ENCODE data around the gene CPAMD8.
"Not testable (repeated sequence)": the region's sequence is repeated elsewhere in the genome, so short reads cannot be mapped to it uniquely, and the experiment has no call there.

CPAMD8 gene

DNA sequence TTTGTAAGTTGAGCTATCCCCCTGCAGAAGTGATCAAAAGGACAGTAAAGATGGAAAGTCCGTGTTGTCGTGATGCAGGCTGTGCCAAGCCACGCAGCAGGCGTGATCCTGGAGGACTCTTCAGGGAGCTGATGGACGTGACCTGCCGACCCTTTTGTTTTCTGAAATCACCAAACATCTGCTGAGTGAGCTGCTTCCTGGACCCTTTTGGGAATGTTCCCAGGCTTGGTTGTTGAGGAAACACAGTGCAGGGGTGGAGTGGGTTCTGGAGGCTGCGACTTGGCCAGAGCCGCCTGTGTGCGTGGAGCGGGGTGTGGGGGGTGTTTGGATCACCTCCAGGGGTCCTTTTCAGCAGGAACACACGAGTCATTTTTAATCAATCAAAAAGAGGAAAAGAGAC lies 15.4 kb upstream of the CPAMD8 start:
- no peak for DNase-seq (ENCODE audit: low read depth)

DNA sequence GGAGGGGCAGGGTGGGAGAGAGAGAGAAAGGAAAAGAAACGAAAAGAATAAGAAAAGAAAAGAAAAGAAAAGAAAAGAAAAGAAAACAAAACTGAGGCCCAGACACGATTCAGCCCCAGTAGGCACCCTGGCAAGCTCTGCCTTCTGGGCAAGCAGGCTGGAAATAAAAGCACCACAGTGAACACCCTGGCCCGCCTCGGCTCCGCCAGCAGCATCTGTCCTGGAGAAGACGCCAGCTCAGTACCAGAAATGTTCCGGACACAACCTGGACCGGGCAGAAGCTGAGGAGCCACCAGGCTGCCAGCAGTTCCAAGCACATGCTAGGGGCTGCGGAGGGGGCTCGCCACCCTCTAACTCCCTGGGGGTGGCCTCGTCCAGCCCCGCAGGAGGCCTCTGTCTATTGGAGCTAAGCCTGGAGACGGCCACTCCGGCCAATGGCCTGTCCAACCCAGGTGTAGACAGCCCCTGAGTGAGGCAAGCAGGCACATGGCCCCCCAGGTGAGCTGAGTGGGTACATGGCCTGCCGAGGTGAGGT lies 11.4 kb upstream of the CPAMD8 start:
- no peak for DNase-seq (ENCODE audit: low read depth)

DNA sequence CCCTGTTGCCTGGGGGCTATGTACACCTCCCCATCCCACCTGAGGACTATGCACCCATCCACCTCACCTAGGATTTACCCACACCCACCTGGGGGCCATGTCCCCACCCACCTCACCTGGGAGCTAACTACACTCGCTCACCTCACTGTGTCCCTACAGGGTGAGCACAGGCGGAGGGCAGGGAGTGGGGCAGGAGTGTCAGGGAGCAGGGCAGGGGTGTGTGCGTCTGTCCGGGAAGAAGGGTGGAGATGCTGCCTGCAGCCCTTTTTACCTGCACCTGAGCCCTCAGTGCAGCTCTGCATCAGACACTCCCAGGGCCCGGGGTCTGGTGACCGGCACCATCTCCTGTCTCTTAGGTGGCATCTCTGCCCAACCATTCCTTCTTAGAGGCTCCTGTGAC lies 10.6 kb upstream of the CPAMD8 start:
- no peak for DNase-seq (ENCODE audit: low read depth)

DNA sequence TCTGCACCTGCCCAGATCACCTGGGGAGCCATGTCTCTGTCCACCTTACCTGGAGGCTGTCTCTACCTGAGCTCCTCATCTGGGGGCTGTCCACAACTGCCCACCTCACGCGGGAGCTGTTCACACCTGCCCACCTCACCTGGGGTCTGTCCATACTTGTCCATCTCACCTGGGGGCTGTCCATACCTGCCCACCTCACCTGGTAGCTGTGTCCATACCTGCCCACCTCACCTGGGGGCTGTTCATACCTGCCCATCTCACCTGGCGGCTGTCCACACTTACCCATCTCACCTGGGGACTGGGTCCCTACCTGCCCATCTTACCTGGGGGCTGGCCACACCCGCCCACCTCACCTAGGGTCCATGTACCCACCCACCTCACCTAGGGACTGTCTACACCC lies 10.0 kb upstream of the CPAMD8 start:
- DNase-seq (ENCODE audit: low read depth): no peak

DNA sequence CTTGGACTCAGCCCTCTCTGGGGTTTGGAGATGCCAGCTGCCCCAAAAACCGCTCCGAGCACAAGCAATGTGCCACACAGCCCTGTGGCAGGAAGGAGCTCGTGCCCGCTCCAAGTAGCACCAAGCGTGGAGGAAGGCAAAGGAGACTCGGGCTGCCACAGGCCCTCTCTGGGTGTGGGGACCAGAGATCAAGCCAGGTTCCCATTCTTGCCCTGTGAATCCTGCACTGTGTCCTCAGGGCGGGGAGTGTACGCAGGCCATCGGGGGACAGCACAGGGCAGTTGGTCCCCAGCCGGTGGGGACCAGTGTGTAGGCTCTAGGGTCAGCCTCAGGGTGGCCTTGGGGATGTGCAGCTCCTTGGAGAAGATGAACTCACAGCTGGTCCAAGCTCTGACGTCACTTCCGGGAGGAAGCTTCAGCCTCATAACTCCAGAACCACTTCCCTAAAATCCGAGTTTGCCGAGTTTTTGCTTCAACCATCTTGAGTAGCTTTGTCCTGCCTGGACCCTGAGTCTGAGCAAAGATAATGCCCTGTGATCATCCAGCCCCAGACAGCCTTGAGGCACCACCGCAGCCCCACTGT lies 9.3 kb upstream of the CPAMD8 start:
- DNase-seq (ENCODE audit: low read depth): no peak

DNA sequence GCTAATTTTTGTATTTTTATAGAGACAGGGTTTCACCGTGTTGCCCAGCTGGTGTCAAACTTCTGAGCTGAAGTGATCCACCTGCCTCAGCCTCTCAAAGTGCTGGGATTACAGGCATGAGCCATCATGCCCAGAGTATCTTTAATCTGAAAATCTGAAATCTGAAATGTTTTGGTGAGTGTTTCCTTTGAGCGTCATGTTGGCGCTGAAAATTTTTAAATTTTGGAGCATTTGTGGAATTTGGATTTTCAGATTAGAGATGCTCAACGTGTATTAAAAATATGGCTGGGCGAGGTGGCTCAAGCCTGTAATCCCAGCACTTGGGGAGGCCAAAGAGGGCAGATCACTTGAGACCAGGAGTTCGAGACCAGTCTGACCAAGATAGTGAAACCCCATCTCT lies 5.1 kb upstream of the CPAMD8 start:
- no peak for DNase-seq (ENCODE audit: low read depth)

DNA sequence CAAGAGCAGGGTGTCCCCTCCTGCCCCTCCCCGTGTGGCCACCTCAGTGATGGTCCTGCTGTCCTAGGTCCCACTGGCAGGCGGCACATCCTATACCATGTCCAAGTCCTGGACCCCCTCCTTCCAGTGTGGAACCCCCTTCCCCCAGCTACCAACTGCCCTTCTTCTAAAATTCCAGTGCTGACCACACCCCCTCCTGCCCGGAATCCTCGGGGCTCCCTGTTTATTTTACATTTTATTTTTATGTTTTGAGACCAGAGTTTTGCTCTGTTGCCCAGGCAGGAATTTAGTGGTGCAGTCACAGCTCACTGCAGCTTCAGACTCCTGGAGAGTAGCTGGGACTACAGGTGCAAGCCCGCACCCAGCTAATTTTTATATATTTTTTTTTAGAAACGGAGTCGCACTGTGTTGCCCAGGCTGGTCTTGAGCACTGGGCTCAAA lies 945 bp upstream of the CPAMD8 start:
- no peak for DNase-seq (ENCODE audit: low read depth)

DNA sequence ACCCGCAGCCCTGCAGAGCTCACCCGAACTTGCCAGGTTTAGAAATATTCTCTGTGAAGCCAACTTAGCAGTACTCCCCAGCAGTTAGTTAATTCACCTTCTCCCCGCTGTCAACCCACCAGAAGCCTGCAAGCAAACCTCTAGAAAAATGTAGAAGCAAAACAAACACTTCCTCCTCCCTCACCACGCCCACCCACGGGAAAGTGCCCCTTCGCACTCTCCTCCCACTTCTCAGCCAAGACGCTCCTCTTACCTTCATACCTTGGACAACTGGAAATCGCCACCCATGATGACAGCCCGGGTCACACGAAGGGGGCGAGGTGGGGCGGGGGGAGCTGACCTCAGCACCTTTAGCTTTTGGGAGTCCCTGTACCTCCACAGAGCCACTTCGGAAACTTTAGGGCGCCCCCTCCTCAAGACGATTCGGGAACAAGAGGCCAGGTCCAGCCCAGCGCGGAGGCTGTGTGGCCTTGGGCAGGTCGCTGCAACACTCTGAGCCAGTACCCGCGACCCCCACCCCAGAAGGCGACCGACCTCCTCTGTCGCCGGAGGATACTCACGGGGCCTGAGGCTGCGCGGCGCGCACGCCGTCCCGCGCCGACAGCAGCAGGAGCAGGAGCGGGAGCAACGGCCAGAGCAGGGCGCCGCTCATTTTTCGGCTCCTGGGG lies 485 bp downstream of the CPAMD8 start:
- peak; percentile 10 for DNase-seq (ENCODE audit: low read depth)

DNA sequence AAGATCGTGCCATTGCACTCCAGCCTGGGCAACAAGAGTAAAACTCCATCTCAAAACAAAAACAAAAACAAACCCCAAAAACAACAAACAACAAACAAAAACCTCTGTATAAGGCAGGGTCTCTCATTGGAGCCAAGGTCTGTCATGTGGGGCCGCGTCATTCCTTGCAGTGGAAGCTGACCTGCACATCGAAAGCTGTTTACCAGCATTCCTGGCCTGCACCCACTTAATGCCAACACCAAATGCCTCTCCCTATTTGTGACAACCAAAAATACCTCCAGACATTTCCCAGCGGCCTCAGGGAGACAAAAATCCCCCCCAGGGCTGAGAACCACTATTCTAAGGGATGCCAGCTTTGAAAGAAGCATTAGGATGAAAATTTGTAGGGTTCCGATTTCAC lies 1.2 kb downstream of the CPAMD8 start:
- DNase-seq (ENCODE audit: low read depth): no peak

DNA sequence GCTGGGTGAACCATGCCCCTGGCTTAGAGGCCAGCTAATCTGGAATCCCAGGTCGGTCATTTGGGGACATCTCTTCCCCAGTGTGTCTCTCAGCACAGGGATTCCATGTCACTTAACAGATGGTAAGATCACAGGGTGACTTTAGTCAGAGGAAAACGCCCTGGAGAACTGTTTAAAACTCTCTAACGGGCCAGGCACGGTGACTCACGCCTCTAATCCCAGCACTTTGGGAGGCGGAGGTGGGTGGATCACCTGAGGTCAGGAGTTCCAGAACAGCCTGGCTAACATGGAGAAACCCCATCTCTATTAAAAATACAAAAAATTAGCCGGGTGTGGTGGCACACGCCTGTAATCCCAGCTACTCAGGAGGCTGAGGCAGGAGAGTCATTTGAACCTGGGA lies 1.7 kb downstream of the CPAMD8 start:
- DNase-seq (ENCODE audit: low read depth): not testable (repeated sequence)

DNA sequence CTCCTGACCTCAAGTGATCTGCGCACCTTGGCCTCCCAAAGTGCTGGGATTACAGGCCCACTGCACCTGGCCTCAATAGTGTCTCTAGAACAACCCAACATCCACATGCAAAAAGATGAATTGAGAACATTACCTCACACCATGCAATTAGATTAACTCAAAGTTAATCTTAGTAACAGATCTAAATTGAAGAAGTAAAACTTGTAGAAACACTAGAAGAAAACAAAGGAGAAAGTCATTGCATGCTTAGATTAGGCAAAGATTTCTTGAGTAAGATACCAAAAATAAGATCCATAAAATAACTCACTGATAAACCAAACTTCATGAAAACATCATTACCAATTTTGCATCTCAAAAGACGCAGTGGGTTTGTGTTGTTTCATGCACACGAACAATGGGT lies 2.8 kb downstream of the CPAMD8 start:
- no peak for DNase-seq (ENCODE audit: low read depth)

DNA sequence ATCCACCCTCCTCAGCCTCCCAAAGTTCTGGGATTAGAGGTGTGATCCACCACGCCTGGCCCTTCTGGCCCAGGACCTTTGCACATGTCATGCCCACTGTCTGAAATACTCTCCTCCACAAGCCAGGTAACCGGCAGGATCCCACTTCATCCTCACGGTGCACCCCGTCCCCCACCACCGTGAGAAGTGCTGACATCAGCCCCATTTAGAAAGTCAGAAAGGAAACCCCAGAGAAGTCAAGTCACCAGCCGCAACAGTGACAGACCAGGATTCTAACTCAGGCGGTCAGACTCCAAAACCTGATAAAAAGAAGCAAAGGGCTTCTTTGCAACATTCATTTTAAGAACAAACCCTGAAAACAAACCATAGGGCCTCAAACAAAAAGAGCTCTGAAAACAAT lies 3.9 kb downstream of the CPAMD8 start:
- no peak for DNase-seq (ENCODE audit: low read depth)

DNA sequence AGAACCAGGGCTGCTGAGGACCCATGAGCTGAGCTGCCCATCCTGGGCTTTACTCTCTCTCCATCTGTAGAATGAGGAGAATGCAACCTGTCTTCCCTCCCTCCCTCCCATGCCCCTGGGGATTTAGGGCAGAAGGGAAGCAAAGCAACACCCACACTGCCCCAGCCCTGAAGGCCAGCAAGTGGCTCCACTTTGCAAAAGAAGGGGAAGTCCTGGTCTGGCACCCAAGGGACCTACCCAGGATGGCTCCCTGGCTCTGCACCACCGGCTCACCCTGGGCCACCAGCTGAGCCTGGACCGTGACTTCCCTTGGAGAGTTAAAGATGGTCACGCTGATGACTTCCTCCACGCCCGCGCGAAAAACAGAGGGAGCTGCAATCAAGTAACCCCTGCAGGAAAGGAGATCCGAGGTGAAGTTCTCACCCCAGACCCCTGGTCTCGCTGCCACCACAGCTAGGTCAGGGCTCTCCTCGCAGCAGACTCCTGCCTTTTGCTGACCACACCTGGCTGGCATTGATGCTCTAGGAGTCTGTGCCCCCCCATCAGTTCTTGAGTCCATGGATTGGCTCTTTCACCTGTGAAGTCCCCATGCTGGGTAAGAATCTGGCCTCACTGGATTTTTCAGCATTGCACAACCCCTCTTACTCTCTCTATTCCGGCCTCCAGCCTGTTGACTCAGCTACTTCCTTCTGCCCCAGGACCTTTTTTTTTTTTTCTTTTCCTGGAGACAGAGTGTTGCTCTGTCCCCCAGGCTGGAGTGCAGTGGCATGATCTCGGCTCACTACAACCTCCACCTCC lies 4.6 kb downstream of the CPAMD8 start:
- no peak for DNase-seq (ENCODE audit: low read depth)

DNA sequence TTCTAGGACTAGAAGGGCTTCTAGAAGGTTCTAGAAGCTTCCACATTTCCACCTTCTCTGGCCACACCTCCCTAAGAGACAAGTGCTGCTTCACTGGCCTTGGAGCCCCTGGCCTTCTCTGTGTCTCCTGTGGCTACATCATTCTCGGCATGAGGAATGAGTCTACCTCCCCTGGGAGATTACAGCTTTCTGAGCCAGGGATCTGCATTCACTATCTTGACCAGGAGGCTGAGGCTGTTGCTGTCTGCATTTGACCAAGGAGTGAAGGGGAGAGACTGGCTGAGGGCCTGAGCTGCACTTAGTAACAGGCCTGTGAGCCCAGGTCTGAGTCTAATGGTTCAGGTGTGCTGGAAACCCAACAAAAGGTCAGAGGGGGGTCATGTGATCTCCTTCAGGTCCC lies 5.3 kb downstream of the CPAMD8 start:
- DNase-seq (ENCODE audit: low read depth): no peak

DNA sequence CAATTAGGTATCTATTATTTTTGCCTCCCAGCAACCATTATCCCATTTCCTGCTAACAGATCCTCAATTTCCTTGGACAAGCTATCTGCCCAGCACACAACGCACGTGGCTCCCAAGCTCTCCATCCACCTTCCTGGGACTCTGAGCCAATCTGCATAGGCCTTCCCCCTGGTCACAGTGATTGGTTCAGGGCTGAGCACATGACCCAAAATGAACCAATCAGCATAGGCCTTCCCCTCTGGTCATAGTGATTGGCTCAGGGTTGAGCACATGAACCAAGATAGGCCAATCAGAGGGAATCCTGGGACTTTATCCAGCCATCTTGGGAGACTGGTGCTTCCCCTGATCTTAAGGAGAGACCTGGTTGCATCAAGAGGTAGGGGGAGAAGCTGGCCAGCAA lies 5.8 kb downstream of the CPAMD8 start:
- DNase-seq (ENCODE audit: low read depth): no peak

DNA sequence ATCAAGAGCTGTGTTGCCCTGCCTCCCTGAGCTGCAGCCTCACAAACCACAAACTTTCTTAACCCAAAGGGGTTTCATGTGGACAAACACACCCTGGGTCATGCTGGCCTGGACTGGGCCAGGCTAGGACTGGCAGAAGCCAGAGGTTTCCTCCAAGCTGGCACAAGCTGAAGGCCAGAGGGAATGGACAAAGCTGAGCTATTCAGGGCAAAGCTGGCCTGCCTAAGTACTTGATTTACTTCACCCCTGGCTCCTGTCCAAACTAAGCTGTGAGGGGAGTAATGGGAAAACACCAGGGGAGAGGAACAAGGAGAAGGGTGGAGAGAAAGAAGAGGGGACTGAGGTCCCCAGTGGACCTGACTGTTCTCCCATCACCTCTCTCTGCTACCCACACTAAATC lies 6.2 kb downstream of the CPAMD8 start:
- DNase-seq (ENCODE audit: low read depth): no peak

DNA sequence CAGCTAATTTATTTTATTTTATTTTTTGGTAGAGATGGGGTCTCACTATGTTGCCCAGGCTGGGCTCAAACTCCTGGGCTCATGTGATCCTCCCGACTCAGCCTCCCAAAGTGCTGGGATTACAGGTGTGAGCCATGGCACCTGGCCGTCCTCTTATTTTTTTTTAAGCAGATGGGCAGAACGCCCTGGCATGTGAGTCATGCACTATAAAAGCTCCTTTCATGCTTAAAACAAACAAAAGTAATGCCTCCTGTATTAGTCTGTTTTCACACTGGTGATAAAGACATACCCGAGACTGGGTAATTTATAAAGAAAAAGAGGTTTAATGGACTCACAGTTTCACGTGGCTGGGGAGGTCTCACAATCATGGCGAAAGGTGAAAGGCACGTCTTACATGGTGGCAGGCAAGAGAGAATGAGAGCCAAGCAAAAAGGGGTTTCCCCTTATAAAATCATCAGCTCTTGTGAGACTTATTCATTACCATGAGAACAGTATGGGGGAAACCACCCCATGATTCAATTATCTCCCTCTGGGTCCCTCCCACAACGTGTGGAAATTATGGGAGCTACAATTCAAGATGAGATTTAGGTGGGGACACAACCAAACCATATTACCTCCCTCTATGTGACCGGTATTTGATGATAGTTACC lies 12.3 kb downstream of the CPAMD8 start:
- peak; percentile 3 for DNase-seq (ENCODE audit: low read depth)

DNA sequence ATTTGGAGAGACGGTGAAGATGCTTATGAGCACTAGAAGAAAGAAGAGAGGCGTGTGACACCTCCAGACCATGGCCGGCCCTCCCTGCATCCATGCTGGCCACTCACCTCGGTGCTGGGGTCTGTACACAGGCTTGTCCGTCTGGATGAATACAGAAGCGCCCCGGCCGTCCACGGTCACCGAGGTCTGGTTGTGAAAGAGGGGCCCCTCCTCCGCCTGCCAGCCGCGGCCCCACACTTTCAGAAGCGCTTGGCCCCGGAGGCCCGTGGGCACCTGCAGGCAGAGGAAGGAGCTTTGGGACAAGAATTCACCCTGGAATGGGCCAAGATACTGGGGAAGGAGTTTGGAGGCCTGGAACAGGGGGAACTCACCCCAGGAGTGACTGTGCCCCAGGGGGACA lies 15.1 kb downstream of the CPAMD8 start:
- DNase-seq (ENCODE audit: low read depth): no peak

DNA sequence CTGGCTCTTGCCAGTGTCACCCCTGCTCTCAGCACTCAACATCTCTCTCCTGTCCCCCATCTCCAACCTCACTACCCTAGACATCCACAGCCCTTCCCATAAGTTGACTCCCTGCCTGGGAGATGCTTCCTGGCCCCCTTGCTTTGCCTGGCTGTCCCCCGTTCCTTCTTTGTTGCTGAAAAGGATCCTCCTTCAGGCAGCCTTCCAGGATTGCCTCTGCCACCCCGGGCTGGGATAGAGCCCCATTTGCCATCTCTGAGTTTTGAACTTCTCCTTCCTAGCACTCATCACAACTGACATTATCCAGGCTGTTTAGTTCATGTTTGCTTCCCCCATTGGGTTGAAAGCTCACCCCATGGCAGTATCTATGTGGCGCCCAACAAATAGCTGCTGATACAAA lies 20.0 kb downstream of the CPAMD8 start:
- no peak for DNase-seq (ENCODE audit: low read depth)

DNA sequence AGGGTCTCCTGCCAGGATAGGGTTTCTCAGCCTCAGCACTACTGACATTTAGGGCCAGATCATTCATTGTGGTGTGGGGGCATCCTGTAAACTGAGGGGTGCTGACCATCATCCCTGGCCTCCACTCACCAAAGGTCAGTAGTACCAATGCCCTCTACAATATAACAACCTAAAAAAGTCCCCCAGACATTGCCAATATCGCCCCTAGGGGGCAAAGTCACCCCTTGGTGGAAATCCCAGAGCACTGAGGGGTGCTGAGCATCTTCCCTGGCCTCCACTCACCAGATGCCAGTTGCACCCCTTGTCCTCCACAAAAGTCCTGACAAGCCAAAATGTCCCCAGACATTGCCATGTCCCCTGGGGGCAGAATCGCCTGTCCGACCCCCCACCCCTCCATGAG lies 21.6 kb downstream of the CPAMD8 start:
- DNase-seq (ENCODE audit: low read depth): no peak

DNA sequence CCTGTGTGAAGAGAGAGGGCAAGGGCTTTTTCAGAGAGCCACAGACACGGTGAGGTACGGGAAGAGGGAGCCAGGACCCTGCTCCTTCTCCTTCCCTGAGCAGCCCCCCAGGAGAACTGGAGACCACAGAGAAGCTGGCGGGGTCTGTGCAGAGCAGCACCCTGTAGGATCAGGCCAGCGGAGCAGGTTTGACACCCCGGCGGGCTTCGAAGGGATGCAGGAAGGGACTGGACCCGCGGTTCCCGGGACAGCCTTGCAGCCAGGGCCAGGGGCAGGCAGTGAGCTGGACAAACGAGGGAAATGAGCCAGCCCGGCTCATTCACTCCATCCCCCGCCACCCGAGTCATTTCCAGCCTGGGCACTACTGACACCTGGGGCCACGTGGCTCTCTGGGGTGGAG lies 22.2 kb downstream of the CPAMD8 start:
- DNase-seq (ENCODE audit: low read depth): no peak

DNA sequence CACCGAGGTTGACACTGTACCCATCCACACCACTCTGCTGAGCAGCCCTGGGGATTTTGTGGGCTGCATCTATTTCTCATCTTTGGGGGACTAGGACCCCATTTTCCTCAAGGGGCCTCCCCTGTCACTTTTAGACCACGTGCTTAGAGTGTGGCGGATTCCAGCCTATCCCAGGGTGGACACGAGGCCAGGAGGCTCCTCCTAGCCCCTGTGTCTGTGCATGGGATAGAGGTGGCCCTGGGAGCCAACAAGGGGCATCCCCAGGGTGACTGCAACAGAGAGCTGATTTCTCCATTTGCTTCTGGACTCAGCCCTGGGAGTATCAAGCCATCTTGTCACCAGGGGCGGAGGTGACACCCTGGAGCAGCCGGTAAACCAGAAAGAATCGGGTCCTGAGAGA lies 24.2 kb downstream of the CPAMD8 start:
- no peak for DNase-seq (ENCODE audit: low read depth)
